Natural killer cell (primary cell): Measurements from ENCODE around the gene PTDSS2. TPM values are rescaled to one million over a fixed set of nuclear protein-coding genes. Genes with fewer than 3 reads are reported as not detected.

Experiments
- ATAC-seq, 3 donors: fragments of 150-1000 bp in 2 of 3; fragments of 200-7000 bp in 1 of 3; cut with Tn5 transposase; 1 replicate in 1 of 3; 2 replicates in 2 of 3; pipeline ENCODE4 v1.10.0; 2021; ENCODE audit warnings: mild to moderate bottlenecking in 2 of 3, moderate library complexity in 2 of 3
- DNase-seq, 2 donors: peaks; one replicate each; pipeline versions ENCODE4 v3.0.0 to v3.0.0-alpha.2; 2013 to 2021; ENCODE audit warnings: mixed read lengths in 1 of 2
- H3K27ac ChIP-seq: one replicate; pipeline ENCODE4 v1.5.1; 2013; ENCODE audit warnings: mild to moderate bottlenecking, low read length
- H3K27me3 ChIP-seq: one replicate; pipeline ENCODE4 v1.6.1; 2013; ENCODE audit warnings: low read length; ENCODE audit not compliant: control insufficient read depth, insufficient read depth
- H3K36me3 ChIP-seq: one replicate; pipeline ENCODE4 v1.6.1; 2013; ENCODE audit warnings: low read length; ENCODE audit not compliant: control insufficient read depth, insufficient read depth
- H3K4me1 ChIP-seq: one replicate; pipeline ENCODE4 v1.6.1; 2013; ENCODE audit warnings: low read length; ENCODE audit not compliant: control insufficient read depth, insufficient read depth
- H3K4me3 ChIP-seq: one replicate; pipeline ENCODE4 v1.5.1; 2013; ENCODE audit warnings: low read length
- H3K9me3 ChIP-seq: one replicate; pipeline ENCODE4 v1.6.1; 2013; ENCODE audit warnings: low read length; ENCODE audit not compliant: control insufficient read depth, insufficient read depth
- H3K27ac Mint-ChIP-seq, 2 donors: one replicate each; pipeline ENCODE4 v1.8.0; 2022; ENCODE audit warnings: mild to moderate bottlenecking in 2 of 2, mixed read lengths in 2 of 2, moderate library complexity in 1 of 2
- H3K27me3 Mint-ChIP-seq, 2 donors: one replicate each; pipeline ENCODE4 v1.8.0; 2022; ENCODE audit warnings: low read depth in 2 of 2, mixed read lengths in 2 of 2
- H3K36me3 Mint-ChIP-seq: one replicate; pipeline ENCODE4 v1.8.0; 2022; ENCODE audit warnings: mixed read lengths
- H3K4me1 Mint-ChIP-seq, 2 donors: one replicate each; pipeline ENCODE4 v1.8.0; 2022; ENCODE audit warnings: mixed read lengths in 2 of 2
- H3K4me3 Mint-ChIP-seq: one replicate; pipeline ENCODE4 v1.8.0; 2022; ENCODE audit warnings: mild to moderate bottlenecking, moderate library complexity, mixed read lengths
- H3K9me3 Mint-ChIP-seq, 2 donors: one replicate each; pipeline ENCODE4 v1.8.0; 2022; ENCODE audit warnings: mixed read lengths in 2 of 2
- WGBS: methylation state at CpG from one replicate; pipeline ENCODE4 v1.1.7; 2013; ENCODE audit warnings: missing lambda C conversion rate; ENCODE audit not compliant: insufficient coverage; 5-methylcytosine and 5-hydroxymethylcytosine counted together
- intact Hi-C: fragments of 100-400 bp; cut with micrococcal nuclease; formaldehyde crosslinking; loops from one replicate; pipeline ENCODE4 v1.14.2; 2022
- total RNA-seq, 4 donors: library from RNA; stranded (reverse); fragments of 120-200 nt in 1 of 4; gene quantifications; one replicate each; pipeline versions ENCODE4 v1.2.3 to v1.2.4, GENCODE V29; 2013 to 2022
- TF ChIP-seq, protein P1 (sequence below): fragments of 200-600 bp; IDR thresholded peaks from one replicate; pipeline ENCODE4 v1.8.0; 2022; ENCODE audit warnings: antibody characterized with exemption

PTDSS2 gene
- total RNA-seq, 3 donors from 2014 or later (not counting 1 experiment from before 2014, with no cell fraction given): 21.5 to 25.1 (median 23.4) TPM

DNA sequence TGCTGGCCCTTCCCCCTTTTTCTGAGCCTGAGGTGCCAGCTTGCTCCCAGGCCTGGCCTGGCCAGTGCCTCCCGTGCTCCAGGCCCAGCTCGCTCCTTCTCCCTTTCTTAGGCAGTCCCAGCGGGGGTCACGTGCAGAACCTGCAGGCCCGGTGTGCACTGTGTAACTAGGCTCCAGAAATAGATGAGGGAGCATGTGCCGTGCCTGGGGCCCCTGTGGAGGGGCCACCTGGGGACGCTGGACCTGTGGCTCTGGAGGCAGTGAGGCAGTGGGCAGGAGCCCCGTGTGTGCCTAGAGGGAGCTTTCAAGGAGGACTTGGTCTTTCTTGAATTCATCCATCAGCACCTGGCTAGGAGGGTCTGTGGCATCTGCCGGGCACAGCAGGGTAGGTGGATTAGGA lies 11.5 kb downstream of the PTDSS2 start:
- Mint-ChIP-seq H3K4me1 (peaks cover 13% of the 10 kb centered on the region in 2 donors), H3K27ac (no peak overlapping the region), H3K9me3 (no peaks in the 10 kb centered on the region), H3K4me3 (peak overlapping the region; percentile 21), H3K36me3 (no peaks in the 10 kb centered on the region), H3K27me3 (no peaks in the 10 kb centered on the region)
- no peak overlapping the region for H3K27ac ChIP-seq
- H3K27me3 ChIP-seq: no peaks in the 10 kb centered on the region
- intact Hi-C loops: no loop called here
- no peak for DNase-seq
- H3K9me3 ChIP-seq: no peaks in the 10 kb centered on the region
- TF ChIP-seq, protein P1, sequence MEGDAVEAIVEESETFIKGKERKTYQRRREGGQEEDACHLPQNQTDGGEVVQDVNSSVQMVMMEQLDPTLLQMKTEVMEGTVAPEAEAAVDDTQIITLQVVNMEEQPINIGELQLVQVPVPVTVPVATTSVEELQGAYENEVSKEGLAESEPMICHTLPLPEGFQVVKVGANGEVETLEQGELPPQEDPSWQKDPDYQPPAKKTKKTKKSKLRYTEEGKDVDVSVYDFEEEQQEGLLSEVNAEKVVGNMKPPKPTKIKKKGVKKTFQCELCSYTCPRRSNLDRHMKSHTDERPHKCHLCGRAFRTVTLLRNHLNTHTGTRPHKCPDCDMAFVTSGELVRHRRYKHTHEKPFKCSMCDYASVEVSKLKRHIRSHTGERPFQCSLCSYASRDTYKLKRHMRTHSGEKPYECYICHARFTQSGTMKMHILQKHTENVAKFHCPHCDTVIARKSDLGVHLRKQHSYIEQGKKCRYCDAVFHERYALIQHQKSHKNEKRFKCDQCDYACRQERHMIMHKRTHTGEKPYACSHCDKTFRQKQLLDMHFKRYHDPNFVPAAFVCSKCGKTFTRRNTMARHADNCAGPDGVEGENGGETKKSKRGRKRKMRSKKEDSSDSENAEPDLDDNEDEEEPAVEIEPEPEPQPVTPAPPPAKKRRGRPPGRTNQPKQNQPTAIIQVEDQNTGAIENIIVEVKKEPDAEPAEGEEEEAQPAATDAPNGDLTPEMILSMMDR: no peak
- H3K4me1 ChIP-seq: peaks cover 14% of the 10 kb centered on the region
- peaks cover 11% of the 10 kb centered on the region for H3K36me3 ChIP-seq
- no peak overlapping the region for H3K4me3 ChIP-seq
- no peak for ATAC-seq
- 96% methylated on average over 9 of the region's 9 CpGs for WGBS

DNA sequence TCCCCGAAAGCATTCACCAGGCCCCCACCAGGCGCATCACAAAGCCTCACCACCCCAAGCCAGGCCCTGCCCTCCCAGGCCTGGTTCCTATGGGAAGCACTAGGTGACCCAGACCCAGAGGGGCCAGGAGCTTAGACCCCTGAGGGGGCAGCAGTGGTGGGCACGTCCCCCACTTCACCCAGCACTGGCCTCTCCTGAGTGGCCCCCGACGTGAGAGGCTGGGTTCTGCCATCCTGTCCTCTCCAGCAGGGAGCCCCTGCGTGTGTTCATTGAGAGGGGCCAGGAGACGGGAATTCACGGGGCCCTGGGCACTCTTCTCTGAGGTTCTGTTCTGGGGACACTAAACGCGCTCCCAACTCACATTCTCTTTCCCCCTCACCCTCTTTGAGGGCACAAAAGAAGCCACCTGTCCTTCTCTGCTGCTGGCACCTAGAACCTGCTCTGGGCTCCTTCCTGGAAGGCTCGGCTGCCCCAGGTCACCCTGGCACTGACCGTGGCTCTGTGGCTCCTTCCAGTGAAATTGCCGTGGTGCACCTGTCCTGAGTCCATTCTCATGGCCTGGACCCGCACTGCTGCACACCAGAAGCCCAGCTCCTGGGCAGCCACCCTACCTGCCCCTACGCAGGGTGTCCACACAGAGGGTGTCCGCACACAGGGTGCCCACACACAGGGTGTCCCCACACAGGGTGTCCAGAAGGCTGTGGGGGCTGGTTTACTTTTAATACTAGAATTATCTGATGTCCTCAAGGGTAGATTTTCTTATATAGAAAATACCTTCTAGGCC lies 12.2 kb downstream of the PTDSS2 start:
- WGBS: 95% methylated on average over 16 of the region's 16 CpGs
- intact Hi-C loops: no loop called here
- no peaks in the 10 kb centered on the region for H3K27me3 Mint-ChIP-seq

DNA sequence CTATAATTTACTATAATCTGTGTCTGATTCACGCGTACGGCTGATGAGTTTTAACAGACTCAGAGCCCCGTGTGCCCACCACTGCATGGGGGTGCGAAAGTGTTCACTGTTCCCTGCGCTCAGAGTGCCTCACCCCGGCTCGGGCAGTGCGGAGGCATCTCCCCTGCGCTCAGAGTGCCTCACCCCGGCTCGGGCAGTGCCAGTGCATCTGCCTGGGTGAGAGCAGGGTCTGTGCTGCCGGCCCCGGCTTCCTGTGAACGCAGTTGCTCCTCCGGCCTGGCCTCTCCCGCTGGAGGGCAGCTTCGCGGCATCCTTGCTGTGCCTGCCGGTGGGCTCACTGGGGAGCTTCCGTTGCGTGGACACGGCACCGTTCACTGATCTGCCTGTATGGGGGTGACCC lies 14.2 kb downstream of the PTDSS2 start:
- Mint-ChIP-seq H3K9me3 (no peaks in the 10 kb centered on the region), H3K4me1 (no peaks in the 10 kb centered on the region), H3K27ac (no peak overlapping the region), H3K36me3 (no peaks in the 10 kb centered on the region), H3K4me3 (no peak overlapping the region), H3K27me3 (no peaks in the 10 kb centered on the region)
- no peaks in the 10 kb centered on the region for H3K9me3 ChIP-seq
- no peak overlapping the region for H3K27ac ChIP-seq
- H3K36me3 ChIP-seq: peaks cover 11% of the 10 kb centered on the region
- H3K4me1 ChIP-seq: no peaks in the 10 kb centered on the region
- intact Hi-C loops: no loop called here
- H3K4me3 ChIP-seq: no peak overlapping the region
- ATAC-seq: no peak
- 96% methylated on average over 24 of the region's 24 CpGs for WGBS
- DNase-seq: no peak
- H3K27me3 ChIP-seq: no peaks in the 10 kb centered on the region
- TF ChIP-seq, protein P1: no peak

More for the DNA sequence above, 12.2 kb downstream of the PTDSS2 start:
- Histone ChIP-seq H3K27ac (no peak overlapping the region), H3K4me1 (peaks cover 7% of the 10 kb centered on the region), H3K27me3 (no peaks in the 10 kb centered on the region), H3K36me3 (peaks cover 11% of the 10 kb centered on the region), H3K9me3 (no peaks in the 10 kb centered on the region), H3K4me3 (no peak overlapping the region)
- Mint-ChIP-seq H3K4me3 (no peak overlapping the region), H3K36me3 (no peaks in the 10 kb centered on the region), H3K4me1 (peaks cover 6 to 7% of the 10 kb centered on the region in 2 donors), H3K27ac (no peak overlapping the region), H3K9me3 (no peaks in the 10 kb centered on the region)
- ATAC-seq (no peak), DNase-seq (no peak)
- TF ChIP-seq, protein P1: no peak
